Epithelial cell of proximal tubule (primary cell): Measurements from ENCODE around the gene HSD3B2. TPM values are rescaled to one million over a fixed set of nuclear protein-coding genes. Genes with fewer than 3 reads are reported as not detected.

Experiments used
- DNase-seq: peaks from one replicate; pipeline ENCODE4 v3.0.0-alpha.2; 2011; ENCODE audit warnings: low read depth
- H3K4me3 ChIP-seq: 2 replicates; pipeline ENCODE4 v1.5.1; 2011; ENCODE audit warnings: low read depth, mild to moderate bottlenecking, low read length
- total RNA-seq: library from RNA; depleted of rRNA; stranded (reverse); fragments of >200 nt; gene quantifications from 2 replicates; pipeline ENCODE4 v1.2.3, GENCODE V29; 2015
- TF ChIP-seq, protein P1 (sequence below): conservative IDR thresholded peaks from 2 replicates; pipeline ENCODE4 v1.5.1; 2012; ENCODE audit warnings: low read depth, mild to moderate bottlenecking, low read length

The HSD3B2 gene
- total RNA-seq: not detected in 2 replicates

DNA sequence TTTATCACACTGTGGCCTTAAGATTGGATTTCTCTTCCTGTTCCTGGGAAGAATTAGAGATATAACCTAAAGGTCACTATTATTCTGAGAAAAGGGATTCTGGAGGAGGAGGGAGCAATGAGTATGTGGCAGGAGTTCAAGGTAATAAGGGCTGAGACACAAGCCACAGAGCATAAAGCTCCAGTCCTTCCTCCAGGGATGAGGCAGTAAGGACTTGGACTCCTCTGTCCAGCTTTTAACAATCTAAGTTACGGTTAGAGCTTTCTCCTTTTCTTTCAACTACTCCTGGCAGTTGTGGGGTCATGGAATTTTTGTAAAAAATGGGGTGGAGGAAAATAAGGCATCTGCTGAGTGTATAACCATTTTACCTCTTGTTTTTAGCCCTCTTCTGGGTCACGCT, at the start of gene HSD3B2:
Gene HSD3B2, plus strand, starts transcription at position 201 of the 400 bp plus-strand sequence. CDS start 270 bp downstream, outside the sequence.
- TF ChIP-seq, protein P1, sequence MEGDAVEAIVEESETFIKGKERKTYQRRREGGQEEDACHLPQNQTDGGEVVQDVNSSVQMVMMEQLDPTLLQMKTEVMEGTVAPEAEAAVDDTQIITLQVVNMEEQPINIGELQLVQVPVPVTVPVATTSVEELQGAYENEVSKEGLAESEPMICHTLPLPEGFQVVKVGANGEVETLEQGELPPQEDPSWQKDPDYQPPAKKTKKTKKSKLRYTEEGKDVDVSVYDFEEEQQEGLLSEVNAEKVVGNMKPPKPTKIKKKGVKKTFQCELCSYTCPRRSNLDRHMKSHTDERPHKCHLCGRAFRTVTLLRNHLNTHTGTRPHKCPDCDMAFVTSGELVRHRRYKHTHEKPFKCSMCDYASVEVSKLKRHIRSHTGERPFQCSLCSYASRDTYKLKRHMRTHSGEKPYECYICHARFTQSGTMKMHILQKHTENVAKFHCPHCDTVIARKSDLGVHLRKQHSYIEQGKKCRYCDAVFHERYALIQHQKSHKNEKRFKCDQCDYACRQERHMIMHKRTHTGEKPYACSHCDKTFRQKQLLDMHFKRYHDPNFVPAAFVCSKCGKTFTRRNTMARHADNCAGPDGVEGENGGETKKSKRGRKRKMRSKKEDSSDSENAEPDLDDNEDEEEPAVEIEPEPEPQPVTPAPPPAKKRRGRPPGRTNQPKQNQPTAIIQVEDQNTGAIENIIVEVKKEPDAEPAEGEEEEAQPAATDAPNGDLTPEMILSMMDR: no peak
- H3K4me3 ChIP-seq: no peak within 1 kb of the TSS
- DNase-seq: no peak

DNA sequence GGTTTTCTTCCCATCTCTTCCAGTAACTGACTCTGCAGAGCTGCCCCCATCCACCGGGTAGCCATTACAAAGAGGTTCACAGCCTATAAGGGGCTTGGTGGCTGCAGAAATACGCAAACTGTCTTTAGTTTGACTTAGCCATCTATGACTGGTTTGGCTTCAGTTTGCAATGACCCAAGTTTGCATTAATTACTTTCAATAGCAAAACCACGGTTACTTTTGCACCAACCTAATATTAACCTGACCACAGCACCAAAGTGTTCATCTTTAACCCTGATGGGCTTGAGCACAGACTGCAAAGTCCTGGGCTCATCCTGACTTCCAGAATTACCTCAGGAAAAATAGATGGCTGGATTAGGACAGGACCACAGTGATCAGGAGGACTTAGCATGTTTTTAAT, 48.5 kb upstream of the HSD3B2 start:
- DNase-seq: no peak
- no peak overlapping the region for H3K4me3 ChIP-seq
- TF ChIP-seq, protein P1: no peak

DNA sequence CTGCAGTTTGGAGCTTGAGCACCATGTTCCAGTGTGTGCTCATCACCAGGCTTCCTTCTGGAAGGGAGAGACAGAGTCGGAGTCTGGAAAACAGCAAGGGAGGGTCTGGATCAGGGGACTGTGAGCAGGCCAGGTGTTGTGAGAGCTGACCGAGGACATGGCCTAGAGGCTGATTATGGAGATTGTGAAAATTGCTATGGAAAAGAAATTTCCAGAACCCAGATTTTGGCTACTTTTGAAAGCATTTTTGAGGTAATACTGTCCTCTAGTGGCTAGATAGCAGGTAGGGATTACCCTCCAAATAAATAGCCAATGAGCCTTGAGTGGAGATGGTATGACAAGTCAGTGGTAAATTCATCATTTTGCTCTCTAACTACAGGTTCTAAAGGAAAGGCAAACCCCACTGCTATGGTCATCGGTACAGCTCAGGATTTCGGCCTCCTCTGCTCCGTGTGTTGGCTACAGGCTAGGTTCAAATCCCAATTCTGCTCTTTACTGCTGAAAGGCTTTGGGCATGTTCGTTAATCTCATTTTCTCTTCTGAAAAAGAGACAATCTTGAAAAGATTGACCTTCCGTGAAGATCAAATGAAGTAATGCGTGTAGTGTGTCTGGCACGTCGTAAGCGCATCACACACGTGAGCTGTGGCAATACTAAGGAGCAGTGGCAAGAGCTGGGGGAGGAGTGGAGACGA, 47.4 kb upstream of the HSD3B2 start:
- DNase-seq: no peak
- TF ChIP-seq, protein P1: peak; percentile 100
- no peak overlapping the region for H3K4me3 ChIP-seq

DNA sequence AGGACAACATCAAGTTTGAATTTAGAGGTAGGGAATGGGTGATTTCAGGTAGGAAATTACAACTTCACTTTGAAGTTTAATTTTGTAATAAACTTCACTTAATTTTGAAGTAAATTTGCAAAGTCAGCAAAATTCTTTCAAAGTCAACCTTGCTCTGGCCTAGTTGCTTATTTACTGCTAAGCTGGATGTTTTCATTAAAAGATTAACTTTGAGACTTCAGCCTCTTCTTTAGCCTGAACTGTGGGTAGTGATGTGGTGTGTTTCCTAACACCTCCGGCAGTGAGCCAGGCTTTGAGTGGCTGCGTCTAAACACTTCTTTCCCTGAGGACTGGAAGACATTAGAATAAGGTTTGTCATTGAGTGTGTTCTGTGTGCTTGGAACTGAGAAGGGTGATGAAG, 46.4 kb upstream of the HSD3B2 start, which contains the start of gene HAO2:
Gene HAO2, plus strand, starts transcription at position 232 of the 400 bp plus-strand sequence. CDS start 12,301 bp downstream, outside the sequence.
- H3K4me3 ChIP-seq: no peak within 1 kb of the TSS
- peak; percentile 54 for DNase-seq
- TF ChIP-seq, protein P1: no peak

DNA sequence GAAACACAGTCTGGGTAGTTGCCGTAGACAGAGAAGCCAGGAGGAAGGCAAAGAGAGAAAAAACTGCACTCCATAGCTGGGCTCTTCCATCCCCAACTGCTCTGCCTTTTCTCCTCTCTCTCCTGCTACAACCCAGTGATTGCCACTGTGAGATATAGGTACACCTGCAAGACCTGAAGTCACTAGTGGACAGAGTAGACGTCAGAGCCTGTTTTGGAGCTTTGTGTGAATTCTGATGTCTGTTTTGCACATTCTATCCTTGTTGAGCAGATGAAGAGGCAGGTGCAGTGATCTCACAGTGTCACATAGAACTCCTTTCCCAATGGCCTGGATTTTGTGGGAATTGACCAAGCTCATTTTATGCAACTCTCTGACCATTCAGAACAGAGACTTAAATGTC, 44.2 kb upstream of the HSD3B2 start:
- TF ChIP-seq, protein P1: no peak
- no peak overlapping the region for H3K4me3 ChIP-seq
- DNase-seq: no peak

DNA sequence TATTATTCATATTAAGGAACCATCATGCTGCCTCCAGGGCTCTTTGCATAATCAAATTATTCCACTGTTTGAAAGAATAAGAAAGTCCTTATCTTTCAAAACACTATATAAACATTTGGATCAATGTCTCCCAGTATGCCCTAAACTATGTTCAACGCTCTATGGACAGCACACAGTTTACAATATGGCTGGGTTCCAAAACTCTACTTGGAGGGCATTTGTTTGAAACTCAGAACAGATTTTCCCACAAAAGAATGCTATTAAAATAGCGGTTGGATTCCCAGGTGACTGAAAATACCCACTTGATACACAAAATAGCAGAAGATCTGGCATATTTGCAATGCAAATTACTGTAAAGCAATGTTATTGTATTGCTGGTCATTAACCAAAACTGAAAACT, 43.1 kb upstream of the HSD3B2 start:
- TF ChIP-seq, protein P1: no peak
- H3K4me3 ChIP-seq: no peak overlapping the region
- DNase-seq: no peak
